HG03571 (cell line): ENCODE results near the gene CNTN4.
"Not testable (repeated sequence)": the region's sequence is repeated elsewhere in the genome, so short reads cannot be mapped to it uniquely, and the experiment has no call there.

ENCODE experiments used
- ATAC-seq: cut with Tn5 transposase; IDR thresholded peaks from one replicate; pipeline ENCODE4 v1.9.1; 2021; ENCODE audit not compliant: unreplicated experiment

CNTN4 gene

DNA sequence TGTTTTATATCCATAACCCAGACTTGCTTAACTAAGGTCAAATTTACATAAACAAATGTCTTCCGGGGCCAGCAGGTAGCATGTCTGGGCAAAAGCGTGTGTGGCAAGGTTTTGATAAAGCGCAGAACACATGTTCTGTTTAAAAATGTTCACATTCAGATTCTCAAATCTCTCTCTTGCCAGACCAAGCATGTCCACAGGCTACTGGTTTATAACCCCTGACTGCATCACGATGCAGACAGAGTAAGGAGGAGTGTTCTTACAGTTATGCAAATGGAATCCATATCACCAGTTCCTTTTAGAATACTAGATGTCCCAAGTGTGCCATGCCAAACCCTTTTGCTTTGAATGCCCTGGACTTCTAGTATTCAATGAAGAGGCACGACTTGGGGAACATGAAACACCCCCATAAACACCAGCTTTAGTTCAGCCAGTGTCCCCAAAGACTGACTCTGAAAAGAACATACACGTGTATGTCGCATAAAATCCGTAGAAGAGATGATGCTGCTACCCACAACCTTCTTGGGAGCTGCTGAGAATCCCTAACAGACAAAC, 412.0 kb downstream of the CNTN4 start:
- no peak for ATAC-seq

DNA sequence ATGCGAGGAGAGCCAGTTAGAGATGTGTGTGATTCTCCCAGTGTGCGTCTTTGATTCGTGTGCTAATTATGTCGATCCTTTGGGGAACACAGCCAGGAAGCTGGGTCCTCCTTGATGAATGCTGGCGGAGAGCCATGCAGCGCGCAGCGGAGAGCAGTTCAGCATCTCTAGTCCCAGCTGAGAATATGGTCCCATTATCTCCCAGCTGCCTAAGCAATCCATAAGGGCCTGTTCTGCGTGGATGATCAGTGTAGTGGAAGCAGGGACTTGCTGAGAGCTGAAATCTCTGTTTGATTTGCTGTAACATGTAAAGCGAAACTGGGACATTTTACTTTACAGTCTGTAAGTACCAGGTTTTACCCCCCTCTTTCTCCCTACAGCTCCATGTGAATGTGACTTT, 412.7 kb downstream of the CNTN4 start:
- no peak for ATAC-seq

DNA sequence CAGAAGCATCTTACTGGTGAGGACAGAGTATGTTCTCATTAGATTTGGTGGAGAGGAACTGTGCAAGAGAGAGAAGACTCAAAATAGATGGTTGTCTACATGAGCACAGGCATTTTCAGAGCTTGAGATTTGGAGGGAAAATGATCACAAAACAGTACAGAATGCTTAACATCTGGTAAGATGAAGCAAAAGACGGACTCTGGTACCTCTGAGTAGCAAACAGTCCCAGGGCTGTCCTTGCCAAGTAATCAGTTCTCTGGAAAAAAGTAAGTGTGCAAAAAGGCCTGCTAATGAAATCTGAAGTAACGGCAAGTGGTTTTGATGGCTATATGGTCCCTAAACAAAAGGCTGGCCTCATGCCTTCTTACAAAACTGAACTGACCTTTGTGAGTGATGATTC, 414.2 kb downstream of the CNTN4 start:
- no peak for ATAC-seq

DNA sequence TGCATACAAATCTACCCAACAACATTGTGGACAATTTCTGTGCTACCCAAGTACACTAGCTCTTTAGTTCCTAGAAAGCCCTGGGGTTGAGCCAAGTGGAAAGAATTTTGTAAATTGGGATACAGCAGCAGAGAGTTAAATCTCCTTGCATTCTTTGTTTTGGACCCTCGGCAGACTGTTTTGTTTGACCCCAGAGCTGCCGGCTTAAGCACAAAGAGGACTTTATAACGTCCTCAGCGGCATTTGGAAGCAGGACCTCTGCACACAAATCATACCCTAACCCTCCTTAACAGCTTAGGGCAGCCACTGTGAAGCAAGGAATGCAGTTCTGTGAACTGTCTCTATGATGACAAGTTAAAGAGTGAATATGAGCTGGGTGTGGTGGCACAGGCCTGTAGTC, 415.3 kb downstream of the CNTN4 start:
- no peak for ATAC-seq

DNA sequence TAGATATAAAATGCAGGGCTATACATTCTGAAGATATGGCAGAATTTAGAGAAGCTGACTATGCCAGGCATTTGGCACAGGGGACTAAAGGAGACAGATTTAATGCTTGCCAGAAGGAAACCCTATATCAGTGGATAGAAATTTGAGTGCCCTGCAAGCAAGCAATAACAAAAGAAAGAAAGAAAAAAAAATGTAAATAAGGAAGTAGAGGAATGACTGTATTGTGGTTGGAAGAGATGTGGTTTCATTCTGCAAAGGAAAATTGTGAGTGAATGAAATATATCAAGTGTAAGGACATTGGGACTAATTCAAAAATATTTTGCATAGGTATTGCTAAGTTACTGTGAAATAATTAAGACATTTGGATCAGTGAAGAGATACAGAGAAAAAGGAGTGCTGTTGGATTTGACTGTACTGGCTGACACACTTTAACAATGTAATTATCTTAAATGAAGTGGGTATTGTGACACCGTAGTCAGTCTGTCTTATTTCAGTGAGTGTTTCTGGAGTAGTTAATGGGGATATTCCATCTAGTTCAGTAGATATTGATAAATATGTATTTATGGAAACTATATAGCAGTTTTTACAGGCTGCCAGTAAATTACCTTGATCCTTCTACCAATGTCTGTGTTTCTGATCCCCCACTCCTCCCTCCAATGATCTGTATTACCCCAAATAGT, 418.2 kb downstream of the CNTN4 start:
- no peak for ATAC-seq

DNA sequence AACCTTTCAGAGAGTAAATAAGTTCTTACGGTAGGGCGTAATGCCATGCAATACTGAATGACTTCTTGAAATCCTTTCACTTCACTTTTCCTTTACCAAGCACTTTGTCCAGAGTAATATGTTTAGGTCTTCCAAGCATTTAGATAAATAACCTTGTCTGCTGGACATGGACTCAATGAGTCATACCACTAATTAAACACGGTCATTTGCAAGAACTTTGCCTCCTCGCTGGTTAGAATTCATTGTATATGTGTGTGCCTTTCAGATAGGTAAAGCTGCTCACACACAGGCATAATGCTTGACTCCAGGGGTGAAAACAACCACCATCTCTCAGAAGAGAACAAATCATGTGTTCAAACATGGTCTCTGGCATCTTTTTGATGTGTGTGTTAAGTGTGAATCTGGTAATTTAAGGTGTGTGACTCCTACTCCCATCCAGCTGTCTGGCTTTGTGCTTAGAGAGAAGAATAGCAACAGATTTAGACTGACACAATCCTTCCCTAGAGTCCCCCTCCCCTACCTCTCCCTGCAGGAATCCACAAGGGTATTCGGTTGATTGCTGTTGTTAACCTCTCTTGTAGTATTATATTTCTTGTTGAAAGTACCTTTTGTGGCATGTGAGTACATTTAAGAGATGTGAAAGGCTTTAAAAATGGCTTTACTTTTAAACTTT, 419.0 kb downstream of the CNTN4 start:
- ATAC-seq = no peak

DNA sequence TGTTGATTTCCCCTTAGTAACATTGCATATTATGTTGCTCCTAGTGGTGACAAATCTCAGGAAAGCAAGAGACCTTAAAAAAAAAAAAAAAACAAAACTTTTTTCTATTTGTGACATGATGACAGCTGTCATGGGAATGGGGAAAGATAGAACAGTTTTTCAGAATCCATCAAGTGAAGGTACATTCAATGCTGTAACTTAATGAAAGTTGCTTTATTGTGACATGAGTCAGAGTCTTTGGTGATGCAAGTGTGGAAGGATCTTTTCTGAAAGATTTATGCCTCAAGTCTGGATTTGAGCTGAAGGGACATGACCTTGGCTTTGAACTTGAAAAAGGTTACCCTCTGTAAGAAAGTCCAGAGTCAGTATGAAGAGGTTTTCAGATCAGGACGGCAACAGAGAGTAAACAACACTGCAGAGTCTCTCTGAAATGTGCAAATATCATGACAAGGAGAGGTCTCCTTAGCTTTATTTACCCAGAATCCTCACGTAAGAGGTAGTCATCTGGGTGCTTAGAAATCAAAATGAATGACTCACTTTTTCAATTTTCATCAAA, 424.7 kb downstream of the CNTN4 start:
- no peak for ATAC-seq

DNA sequence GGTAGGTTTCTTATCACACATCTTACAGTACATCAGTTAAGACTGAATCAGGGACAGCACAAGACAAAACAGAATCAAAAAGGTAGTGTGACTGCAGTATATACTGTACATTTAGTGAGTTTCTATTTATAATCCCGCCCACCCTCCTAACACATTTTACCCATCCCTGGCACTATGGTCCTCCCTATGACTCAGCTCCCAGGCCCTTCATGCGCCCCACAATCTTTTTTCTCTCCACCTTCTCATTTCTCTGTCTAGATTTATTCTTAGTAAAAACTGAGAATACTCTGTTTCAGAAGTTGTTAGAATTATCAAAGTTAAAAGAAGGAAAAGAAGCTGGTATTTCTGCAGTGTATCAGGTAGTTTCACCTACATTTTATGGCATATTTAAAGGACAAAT, 427.3 kb downstream of the CNTN4 start:
- no peak for ATAC-seq

DNA sequence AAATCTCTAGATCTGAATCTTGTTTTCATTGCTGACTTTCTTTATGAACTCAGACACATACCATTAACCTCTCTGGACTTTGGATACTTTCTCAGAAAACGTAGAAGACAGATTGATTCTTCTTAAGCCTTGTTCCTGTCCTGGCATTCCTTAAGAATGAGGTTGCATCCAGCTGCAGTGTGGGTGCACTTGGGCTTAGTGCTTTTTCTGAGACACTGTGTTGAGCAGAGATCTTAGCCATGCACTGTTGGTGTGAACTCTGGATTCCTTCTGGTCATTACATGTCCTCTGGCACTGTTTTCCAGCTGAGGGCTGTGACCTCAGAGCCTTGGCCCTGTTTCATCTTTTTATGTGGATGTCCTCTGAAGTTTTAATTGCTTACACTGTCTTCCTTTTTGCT, 428.3 kb downstream of the CNTN4 start:
- ATAC-seq = no peak

DNA sequence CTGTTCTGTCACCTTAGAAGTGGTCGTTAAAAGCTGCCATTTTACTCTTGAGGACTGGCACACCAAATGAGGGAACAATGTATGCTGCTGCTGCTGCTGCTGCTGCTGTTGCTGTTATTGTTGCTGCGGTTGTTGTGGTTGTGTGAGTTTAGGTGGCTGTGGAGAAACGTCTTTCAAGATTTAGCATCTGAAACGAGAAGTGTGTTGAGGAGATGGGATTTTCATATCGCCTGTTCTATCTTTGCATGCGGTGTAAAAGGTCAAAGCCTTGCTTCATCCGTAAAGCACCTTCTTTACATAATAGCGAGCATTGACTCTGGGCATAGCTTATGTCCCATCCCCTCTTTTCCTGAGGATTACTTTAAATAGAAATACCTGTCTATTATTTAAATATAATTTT, 428.7 kb downstream of the CNTN4 start:
- not testable (repeated sequence) for ATAC-seq

DNA sequence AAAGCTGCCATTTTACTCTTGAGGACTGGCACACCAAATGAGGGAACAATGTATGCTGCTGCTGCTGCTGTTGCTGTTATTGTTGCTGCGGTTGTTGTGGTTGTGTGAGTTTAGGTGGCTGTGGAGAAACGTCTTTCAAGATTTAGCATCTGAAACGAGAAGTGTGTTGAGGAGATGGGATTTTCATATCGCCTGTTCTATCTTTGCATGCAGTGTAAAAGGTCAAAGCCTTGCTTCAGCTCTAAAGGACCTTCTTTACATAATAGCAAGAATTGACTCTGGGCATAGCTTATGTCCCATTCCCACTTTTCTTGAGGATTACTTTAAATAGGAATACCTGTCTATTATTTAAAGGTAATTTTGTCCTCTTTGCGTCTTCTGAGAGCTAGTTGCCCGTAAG, 436.1 kb downstream of the CNTN4 start:
- not testable (repeated sequence) for ATAC-seq

DNA sequence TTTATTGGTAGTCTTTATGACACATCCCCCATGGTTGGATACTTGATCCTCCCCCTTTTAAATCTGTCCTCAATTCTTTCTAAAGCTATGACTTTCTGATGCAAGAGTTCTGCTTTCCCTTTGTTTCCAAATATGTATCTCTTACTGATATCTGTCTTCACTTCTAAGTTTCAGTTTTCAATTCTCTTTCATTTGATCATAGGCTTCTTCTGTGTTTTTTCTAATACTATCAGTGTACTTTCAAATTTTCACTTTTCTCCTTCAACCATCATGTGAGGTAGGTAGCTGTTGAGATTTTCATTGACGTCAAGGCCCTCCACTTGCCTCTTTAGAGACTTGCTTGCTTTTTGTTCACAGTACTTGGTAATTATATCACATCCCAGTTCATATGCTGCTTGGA, 436.5 kb downstream of the CNTN4 start:
- ATAC-seq = no peak

DNA sequence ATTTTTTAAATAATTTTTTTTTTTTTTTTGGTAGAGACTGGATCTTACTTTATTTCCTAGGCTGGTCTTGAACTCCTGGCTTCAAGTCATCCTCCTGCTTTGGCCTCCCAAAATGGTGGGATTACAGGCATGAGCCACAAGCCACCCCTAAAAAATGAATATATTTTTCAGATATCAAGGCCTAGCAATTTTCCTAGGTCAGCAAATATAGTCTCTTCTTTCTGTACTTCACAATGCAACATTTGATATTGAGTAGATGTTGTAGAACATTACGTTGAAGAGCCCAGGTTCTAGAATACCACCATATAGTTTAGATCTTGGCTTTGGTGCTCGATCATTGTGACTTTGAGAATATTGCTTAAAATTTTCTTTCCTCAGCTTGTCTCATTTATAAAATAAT, 437.9 kb downstream of the CNTN4 start:
- no peak for ATAC-seq

DNA sequence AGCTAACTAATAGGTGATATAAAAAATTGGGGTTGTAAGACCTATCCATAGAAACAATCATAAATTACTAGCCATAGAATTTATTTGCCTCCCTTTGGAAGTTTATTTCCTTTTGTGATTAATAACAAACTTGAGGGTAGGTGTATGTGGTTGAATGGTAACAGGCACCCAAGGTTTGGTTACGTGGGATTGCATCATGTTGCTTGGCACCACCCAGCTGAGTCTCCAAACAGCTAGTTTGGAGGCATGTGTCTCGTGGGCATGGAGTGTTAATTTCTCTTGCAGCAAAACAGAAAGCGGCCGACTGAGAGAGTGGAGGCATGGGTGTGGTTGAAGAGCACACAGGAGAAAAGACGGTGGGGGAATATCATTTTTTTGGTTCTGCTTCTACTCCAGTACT, 441.4 kb downstream of the CNTN4 start:
- ATAC-seq = no peak

DNA sequence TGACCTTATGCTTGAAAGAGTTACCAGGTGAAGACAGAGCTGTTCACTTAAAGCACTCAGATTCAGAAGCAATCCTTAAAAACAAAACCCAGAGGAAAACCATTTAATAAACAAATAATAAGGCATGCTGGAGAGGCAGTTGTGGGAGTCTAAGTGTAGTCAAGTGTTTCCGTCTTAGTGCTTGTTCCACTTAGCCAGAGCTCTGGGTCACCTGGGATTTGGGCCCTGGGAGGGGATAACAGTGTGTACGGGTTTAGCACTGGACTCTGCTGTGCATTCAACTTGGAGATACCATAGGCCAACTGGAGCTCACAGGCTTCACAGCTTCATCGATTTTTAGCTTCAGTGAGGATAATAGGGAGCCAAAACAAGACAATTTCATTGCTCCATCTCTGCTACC, 444.6 kb downstream of the CNTN4 start:
- no peak for ATAC-seq

DNA sequence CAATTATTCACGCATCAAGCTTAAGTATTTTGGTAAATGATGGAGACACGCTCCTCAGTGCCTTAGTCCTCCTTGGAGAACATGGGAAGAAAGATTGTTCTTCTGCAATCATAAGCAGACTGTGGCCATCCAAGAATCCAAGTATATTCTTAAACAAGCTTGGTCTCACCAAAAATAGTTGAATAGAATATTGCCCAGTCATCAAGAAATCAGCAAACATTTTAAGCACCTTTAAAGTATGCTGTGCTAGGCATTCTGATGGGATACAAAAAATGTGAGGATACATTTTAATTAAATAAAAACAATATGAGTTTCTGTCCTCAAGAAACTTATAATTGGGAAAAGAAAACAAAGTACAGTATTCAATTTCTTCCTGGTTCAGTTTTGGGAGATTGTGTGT, 445.5 kb downstream of the CNTN4 start:
- ATAC-seq = no peak

DNA sequence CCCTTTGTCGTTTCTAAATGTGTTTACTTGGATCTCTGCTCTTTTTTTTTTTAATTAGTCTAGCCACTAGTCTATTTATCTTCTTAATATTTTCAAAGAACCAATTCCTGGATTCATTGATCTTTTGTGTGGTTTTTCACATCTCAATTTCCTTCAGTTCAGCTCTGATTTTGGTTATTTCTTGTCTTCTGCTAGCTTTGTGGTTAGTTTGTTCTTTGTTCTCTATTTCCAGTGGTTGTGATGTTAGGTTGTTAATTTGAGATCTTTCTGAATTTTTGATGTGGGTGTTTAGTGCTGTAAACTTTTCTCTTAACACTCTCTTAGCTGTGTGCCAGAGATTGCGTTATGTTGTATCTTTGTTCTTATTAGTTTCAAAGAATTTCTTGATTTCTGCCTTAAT, 446.1 kb downstream of the CNTN4 start:
- no peak for ATAC-seq

DNA sequence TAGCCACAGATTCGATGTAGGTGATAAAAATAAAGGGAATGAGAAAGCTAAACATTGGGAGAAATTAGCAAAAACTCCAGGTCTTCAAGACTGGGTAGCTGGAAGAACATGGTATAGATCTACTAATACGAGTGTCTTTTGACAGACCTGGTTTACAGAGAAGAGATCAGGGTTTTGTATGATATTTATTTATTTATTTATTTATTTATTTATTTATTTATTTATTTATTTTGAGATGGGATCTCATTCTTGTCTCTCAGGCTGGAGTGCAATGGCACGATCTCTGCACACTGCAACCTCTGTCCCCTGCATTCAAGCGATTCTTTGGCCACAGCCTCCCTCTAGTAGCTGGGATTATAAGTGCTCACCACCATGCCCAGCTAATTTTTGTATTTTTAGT, 448.4 kb downstream of the CNTN4 start:
- ATAC-seq = no peak

DNA sequence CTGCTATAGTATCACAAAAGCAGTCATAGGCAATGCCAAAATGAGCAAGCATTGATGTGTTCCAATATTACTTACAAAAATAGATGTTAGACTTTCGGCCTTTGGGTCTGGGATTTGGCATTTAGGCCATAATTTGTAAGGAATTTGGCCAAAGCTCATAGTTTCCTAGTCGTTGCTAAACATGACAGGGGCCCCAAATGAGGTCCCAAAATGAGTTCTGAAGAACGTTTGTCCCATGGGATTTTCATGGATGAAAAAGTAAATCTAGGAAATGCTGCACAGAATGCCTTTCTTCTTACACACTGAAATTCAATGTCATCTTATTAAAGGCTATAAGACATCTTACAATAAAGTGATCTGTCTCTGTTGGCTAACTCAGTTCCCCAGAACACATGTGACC, 456.0 kb downstream of the CNTN4 start:
- ATAC-seq = no peak

DNA sequence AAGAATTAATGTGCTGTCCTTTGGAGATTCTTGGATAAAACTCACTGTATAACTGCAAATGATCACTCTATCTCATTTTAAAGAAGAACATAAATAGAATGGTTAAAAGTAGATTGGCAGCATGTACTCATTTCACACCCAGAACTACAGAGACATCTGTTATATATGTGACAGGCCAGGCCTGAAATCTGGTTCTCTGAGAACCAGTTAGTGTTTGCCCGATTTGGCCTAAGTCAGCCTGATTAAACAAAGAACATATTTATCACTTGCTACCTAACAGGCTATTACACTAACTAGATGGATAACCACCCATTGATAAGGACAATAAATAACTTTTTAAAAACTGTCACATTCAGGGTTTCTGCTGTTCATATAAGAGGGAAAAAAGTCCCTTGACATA, 460.1 kb downstream of the CNTN4 start:
- ATAC-seq = no peak

DNA sequence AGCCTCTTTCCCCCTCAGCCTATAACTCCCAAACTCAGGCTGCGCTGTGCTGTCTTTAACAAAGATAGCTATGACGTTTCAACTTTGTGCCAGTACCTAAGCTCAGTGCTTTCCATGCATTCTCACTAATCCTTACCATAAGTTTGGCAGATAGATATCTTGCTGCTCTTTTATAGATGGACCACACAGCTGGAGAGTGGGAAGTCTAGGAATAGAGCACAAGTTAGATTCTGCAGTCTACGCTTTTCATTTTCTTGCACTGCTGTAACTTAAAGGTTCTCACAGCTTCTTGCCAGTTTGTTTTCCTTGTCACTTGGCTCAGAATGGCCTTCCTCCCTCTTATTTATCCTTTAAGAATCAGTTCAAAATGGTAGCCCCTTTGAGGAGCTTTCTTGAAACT, 468.8 kb downstream of the CNTN4 start:
- ATAC-seq = no peak

DNA sequence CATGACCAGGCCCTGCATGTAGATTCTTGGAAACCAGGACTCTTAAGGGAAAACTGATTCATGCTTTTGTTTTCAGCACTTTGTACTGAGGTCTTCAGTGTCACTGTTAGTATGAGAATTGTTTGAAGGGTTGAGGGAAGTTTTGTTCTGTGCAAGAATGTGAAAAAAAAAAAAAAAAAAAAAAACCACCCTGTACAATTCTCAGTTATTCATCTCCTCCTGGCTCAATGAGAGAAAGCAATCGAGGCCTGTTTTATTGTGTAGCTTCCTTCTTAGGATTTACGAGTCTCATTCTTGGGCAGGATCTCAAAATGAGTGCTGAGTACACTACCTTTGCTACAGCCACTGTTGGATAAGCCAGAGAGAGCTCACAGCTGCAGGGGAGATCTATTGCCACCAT, 469.5 kb downstream of the CNTN4 start:
- ATAC-seq = no peak
